ENCODE measurements around the gene EFCAB8. TPM values are rescaled to one million over a fixed set of nuclear protein-coding genes. Genes with fewer than 3 reads are reported as not detected.

The EFCAB8 gene
- total and polyA plus RNA-seq, 11 donors, result 0.03 to 0.29 (median 0.08) TPM; not detected in 8

- intact Hi-C loops (cut with DNase I), result no loop called here
- 74 to 86% (median 84%) methylated on average over 8 of the region's 8 CpGs for WGBS, 4 donors
- H3K4me3 ChIP-seq, result no peak overlapping the region
- TF ChIP-seq POLR2A (IDR thresholded peaks at IDR 0.05) (no peak), CTCF (IDR thresholded peaks at IDR 0.05) (no peak)
- no peaks in the 10 kb centered on the region for H3K36me3 ChIP-seq
- H3K4me1 ChIP-seq, result peaks cover 0 to 7% (median 0%) of the 10 kb centered on the region in 12 donors
- peaks cover 0 to 11% (median 0%) of the 10 kb centered on the region in 12 donors for H3K9me3 ChIP-seq
- H3K27me3 ChIP-seq, result peaks cover 0 to 3% (median 0%) of the 10 kb centered on the region in 9 donors
- no peak overlapping the region for H3K27ac ChIP-seq
- no peak for DNase-seq
- ATAC-seq, result no peak
Observed at GRCh38 chr20:32991792-32992641, 133.3 kb downstream of the EFCAB8 start.

- no peak for ATAC-seq
- 79 to 86% (median 82%) methylated on average over 8 of the region's 8 CpGs for WGBS, 4 donors
Observed at GRCh38 chr20:32993496-32994050, 134.8 kb downstream of the EFCAB8 start.

GRCh38 chr20:32995802-32996201 is 137.1 kb downstream of the EFCAB8 start:
- no peak for ATAC-seq
- intact Hi-C loops (cut with DNase I), result no loop called here

More at GRCh38 chr20:32993496-32994050, 134.8 kb downstream of the EFCAB8 start:
- Histone ChIP-seq H3K27ac (no peak overlapping the region), H3K36me3 (no peaks in the 10 kb centered on the region), H3K4me3 (no peak overlapping the region), H3K27me3 (peaks cover 0 to 3% (median 0%) of the 10 kb centered on the region in 9 donors), H3K9me3 (peaks cover 0 to 11% (median 0%) of the 10 kb centered on the region in 12 donors), H3K4me1 (no peaks in the 10 kb centered on the region)
- intact Hi-C loops (cut with DNase I), result no loop called here
- TF ChIP-seq POLR2A (IDR thresholded peaks at IDR 0.05), result no peak
- no peak for TF ChIP-seq CTCF (IDR thresholded peaks at IDR 0.05)
- DNase-seq, result no peak

More at GRCh38 chr20:32995802-32996201, 137.1 kb downstream of the EFCAB8 start:
- TF ChIP-seq CTCF (IDR thresholded peaks at IDR 0.05) (no peak), POLR2A (IDR thresholded peaks at IDR 0.05) (no peak)
- peaks cover 0 to 11% (median 0%) of the 10 kb centered on the region in 12 donors for H3K9me3 ChIP-seq
- H3K27me3 ChIP-seq, result peaks cover 0 to 3% (median 0%) of the 10 kb centered on the region in 9 donors
- no peak overlapping the region for H3K27ac ChIP-seq
- H3K4me1 ChIP-seq, result no peaks in the 10 kb centered on the region
- no peak overlapping the region for H3K4me3 ChIP-seq
- no peaks in the 10 kb centered on the region for H3K36me3 ChIP-seq
- no peak for DNase-seq

Data from heart left ventricle (tissue), 16 donors.